ENCODE measurements around the gene CFAP99.

DNA sequence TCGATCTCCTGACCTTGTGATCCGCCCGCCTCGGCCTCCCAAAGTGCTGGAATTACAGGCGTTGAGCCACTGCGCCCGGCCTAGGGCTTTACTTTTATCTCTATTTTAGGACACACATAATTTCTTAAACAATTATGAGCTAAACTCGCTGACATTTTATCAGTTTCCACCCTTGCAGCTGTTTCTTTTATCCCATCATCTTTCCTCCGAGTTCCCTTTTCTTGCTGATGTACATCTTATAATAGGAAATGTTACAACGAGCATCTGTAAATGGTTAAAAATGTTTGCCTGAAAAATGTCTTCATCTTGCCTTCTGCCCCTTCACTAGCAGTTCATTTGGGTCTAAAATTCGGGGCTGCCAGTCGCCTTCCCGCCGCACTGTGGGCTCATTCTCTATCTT is 41.5 kb upstream of the CFAP99 start:
- TF ChIP-seq, protein P1, sequence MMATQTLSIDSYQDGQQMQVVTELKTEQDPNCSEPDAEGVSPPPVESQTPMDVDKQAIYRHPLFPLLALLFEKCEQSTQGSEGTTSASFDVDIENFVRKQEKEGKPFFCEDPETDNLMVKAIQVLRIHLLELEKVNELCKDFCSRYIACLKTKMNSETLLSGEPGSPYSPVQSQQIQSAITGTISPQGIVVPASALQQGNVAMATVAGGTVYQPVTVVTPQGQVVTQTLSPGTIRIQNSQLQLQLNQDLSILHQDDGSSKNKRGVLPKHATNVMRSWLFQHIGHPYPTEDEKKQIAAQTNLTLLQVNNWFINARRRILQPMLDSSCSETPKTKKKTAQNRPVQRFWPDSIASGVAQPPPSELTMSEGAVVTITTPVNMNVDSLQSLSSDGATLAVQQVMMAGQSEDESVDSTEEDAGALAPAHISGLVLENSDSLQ (IDR thresholded peaks at IDR 0.05), result no peak
- TF ChIP-seq LEF1 (IDR thresholded peaks at IDR 0.05; ENCODE audit: borderline replicate concordance) (no peak), CTBP1 (IDR thresholded peaks at IDR 0.05; ENCODE audit: borderline replicate concordance) (no peak), FOXK2 (IDR thresholded peaks at IDR 0.05) (no peak), SP1 (IDR thresholded peaks at IDR 0.05) (no peak), SUZ12 (IDR thresholded peaks at IDR 0.05) (no peak), ARNT (IDR thresholded peaks at IDR 0.05) (no peak), ELF4 (IDR thresholded peaks at IDR 0.05) (no peak), FOXM1 (IDR thresholded peaks at IDR 0.05; ENCODE audit: borderline replicate concordance) (no peak), ZNF384 (IDR thresholded peaks at IDR 0.05) (no peak), L3MBTL2 (conservative IDR thresholded peaks at IDR 0.05) (no peak), BHLHE40 (IDR thresholded peaks at IDR 0.05; ENCODE audit: borderline replicate concordance) (no peak), FOXA1 (IDR thresholded peaks at IDR 0.05) (no peak), HDGF (IDR thresholded peaks at IDR 0.05; ENCODE audit: borderline replicate concordance) (no peak)

Data from HEK293T (cell line).